ENCODE data around the gene BANP.

DNA sequence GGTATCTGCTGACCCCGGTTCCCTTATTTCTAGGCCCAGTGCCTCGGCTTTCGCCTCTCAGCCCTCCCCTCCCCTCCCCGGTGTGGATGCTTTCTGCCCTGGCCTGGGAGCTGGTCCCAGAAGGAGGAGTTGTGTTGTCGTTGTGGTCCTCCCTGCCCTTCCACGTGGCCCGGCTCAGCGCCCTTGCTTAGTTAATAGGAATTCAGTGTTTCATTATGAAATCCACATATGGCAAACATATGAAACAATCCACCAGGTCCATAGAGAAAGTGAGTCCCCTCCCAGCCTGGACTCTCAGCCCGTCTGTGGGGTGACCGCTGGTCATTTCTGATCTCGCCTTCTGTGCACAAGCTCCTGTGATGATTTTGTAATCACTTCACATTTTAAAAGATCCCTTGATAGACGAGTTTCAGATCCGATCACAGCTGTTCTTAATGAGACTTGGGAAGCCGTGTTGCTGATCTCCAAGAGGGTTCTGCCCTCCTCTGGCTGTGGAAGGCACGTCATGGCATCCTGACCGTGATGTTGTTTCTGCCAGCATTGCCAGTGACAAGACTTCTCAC is 112.1 kb downstream of the BANP start:
- TF ChIP-seq, protein P1, sequence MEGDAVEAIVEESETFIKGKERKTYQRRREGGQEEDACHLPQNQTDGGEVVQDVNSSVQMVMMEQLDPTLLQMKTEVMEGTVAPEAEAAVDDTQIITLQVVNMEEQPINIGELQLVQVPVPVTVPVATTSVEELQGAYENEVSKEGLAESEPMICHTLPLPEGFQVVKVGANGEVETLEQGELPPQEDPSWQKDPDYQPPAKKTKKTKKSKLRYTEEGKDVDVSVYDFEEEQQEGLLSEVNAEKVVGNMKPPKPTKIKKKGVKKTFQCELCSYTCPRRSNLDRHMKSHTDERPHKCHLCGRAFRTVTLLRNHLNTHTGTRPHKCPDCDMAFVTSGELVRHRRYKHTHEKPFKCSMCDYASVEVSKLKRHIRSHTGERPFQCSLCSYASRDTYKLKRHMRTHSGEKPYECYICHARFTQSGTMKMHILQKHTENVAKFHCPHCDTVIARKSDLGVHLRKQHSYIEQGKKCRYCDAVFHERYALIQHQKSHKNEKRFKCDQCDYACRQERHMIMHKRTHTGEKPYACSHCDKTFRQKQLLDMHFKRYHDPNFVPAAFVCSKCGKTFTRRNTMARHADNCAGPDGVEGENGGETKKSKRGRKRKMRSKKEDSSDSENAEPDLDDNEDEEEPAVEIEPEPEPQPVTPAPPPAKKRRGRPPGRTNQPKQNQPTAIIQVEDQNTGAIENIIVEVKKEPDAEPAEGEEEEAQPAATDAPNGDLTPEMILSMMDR (IDR thresholded peaks at IDR 0.05), result no peak
- no peak for TF ChIP-seq POLR2A (IDR thresholded peaks at IDR 0.05)
